Activated CD4-positive, alpha-beta T cell treated with anti-CD3 and anti-CD28 coated beads for 24 hours (primary cell): ENCODE data around the gene PTPN11.
"Not testable (repeated sequence)": the region's sequence is repeated elsewhere in the genome, so short reads cannot be mapped to it uniquely, and the experiment has no call there.

Experiments used
- DNase-seq, 2 donors: peaks; one replicate each; pipeline ENCODE4 v3.0.0-alpha.2; 2020; ENCODE audit warnings: low read depth in 2 of 2

PTPN11 gene

GRCh38 chr12:112418608-112419296 is at the start of gene PTPN11:
Gene PTPN11, plus strand, starts transcription at chr12:112418947. Its CDS starts 165 bp downstream, at chr12:112419112.
- peak; percentile 84 to 87 for DNase-seq

GRCh38 chr12:112370199-112370598 is 48.5 kb upstream of the PTPN11 start:
- no peak for DNase-seq

- DNase-seq = no peak
Measured at GRCh38 chr12:112370868-112371510, 47.8 kb upstream of the PTPN11 start.

- DNase-seq = no peak
Measured at GRCh38 chr12:112374166-112374740, 44.5 kb upstream of the PTPN11 start.

- DNase-seq = no peak
Measured at GRCh38 chr12:112375105-112375504, 43.6 kb upstream of the PTPN11 start.

- DNase-seq = no peak
Measured at GRCh38 chr12:112380663-112381405, 37.9 kb upstream of the PTPN11 start.

GRCh38 chr12:112381406-112381882 is 37.3 kb upstream of the PTPN11 start:
- DNase-seq = no peak

- DNase-seq = peak; percentile 88 to 96
Measured at GRCh38 chr12:112381883-112382796, 36.6 kb upstream of the PTPN11 start, which contains the start of gene HECTD4. Gene HECTD4, minus strand, starts transcription at chr12:112382431. Its CDS starts 303 bp downstream, at chr12:112382128.

- no peak for DNase-seq
Measured at GRCh38 chr12:112382866-112383265, 35.9 kb upstream of the PTPN11 start.

- no peak for DNase-seq
Measured at GRCh38 chr12:112386726-112387125, 32.0 kb upstream of the PTPN11 start.

GRCh38 chr12:112389228-112389627 is 29.5 kb upstream of the PTPN11 start:
- DNase-seq = no peak

GRCh38 chr12:112389922-112390654 is 28.7 kb upstream of the PTPN11 start:
- DNase-seq = not testable (repeated sequence)

GRCh38 chr12:112393328-112393727 is 25.4 kb upstream of the PTPN11 start:
- DNase-seq = no peak

GRCh38 chr12:112401054-112401453 is 17.7 kb upstream of the PTPN11 start:
- DNase-seq = no peak

- no peak for DNase-seq
Measured at GRCh38 chr12:112401903-112402498, 16.7 kb upstream of the PTPN11 start.

- DNase-seq = no peak
Measured at GRCh38 chr12:112406519-112407488, 11.9 kb upstream of the PTPN11 start.

- DNase-seq = not testable (repeated sequence)
Measured at GRCh38 chr12:112407683-112408082, 11.1 kb upstream of the PTPN11 start.

- no peak for DNase-seq
Measured at GRCh38 chr12:112408621-112409020, 10.1 kb upstream of the PTPN11 start.
